IPS DF 4.7 (cell line): Measurements from ENCODE around the gene DCDC2.
"Not testable (repeated sequence)": the region's sequence is repeated elsewhere in the genome, so short reads cannot be mapped to it uniquely, and the experiment has no call there.

ENCODE experiments used
- DNase-seq: peaks from one replicate; pipeline ENCODE4 v3.0.0-alpha.2; 2013; ENCODE audit warnings: low spot score; ENCODE audit errors: extremely low read depth

The DCDC2 gene

DNA sequence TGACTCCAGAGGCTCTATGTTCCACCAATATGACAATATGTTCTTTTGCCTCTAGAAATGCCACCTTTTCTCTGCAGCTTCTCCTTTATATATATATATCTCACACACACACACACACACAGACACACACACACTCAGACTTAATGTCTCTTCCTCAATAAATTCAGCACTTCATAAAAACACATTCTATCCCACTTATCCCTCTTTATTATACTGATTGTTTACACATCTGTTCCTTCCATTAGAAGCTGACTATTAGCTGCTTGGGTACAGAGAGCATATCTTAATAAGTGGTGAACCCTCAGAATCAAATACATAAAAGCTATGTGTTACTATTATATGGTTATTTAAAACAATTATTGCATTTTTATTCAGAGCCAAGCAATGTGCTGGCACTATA, 208.6 kb downstream of the DCDC2 start:
- no peak for DNase-seq

DNA sequence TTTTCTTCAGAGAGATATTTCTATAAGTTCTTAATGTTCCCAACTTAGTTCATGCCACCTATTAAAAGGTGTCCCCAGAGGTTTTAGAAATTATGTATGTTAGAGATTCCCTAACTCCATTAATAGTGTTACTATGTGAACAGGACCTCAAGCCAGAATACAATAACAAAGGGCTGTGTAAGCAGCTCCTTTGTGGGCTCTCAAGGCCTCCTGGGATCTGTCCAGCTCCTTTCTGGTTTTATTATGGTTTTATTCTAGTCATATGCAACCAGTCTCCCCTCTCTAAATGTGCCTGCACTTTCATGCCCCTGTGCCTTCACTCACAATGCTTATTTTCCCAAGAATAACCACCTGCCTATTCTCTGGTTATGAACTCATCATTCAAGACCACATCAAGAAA, 209.2 kb downstream of the DCDC2 start:
- no peak for DNase-seq

DNA sequence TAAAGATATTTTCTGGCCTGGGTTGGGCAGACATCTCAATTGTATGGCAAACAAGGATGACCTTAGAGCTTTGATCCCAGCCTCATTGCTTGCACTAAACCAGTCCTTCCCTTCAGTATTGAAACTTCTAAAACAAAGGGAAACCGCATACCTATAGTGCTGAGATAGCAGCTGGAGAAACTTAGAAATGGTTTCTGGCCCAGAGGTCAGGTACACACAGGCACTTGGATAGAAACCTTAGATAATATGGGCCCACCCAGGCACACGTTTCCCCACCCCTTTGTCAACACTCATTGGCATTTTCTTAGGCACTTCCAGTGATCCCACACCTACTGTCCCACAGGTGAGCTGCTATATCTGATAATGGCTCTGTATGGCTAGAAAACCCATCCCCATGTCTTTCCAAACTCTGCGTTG, 209.7 kb downstream of the DCDC2 start:
- no peak for DNase-seq

DNA sequence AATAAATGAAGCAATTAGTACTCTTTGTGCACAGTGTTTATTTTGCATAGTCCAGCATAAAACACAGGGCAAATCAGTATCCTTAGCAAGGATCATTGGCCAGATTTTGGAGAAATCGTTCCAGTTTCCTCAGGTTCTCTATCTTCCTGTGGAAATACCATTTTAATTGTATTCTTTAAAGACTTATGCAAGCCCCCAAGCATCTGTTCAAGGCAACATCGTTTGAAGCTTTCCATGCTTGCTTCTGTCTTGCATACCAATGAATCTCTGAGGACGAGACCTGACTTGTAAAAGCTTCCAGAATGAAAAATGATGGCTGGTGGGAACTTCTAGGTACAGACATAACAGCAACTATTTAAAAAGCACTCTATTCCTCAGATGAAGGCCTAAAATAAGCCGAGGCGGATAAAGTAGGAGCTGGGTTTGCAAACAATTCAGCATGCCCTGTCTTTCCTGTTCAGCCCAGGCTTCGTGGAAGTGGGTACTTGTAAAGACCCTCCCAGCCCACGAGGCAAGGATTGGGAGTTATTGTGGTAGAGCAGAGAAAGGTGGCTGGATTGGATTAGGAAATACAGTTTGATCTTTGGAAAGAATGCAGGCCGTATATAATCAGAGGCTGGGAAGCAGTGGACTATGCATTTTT, 210.2 kb downstream of the DCDC2 start:
- no peak for DNase-seq

DNA sequence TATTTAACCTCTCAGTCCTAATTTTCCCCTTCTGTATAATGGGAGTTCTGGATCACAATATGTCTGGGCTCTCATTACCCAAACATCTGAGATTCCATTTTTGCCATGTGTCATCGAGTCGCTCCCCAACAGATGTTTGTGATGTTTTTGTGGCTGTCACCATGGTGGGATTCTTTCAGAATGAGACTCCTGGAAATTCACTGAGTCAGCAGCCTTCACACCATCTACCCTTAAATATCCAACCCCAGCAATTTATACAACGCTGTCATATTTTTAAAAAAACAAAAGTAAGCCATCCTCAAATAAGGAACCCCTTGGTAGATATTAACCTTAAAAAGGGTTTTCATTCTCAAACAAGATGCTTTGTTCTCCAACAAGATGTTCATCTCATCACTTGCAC, 211.0 kb downstream of the DCDC2 start:
- DNase-seq: no peak

DNA sequence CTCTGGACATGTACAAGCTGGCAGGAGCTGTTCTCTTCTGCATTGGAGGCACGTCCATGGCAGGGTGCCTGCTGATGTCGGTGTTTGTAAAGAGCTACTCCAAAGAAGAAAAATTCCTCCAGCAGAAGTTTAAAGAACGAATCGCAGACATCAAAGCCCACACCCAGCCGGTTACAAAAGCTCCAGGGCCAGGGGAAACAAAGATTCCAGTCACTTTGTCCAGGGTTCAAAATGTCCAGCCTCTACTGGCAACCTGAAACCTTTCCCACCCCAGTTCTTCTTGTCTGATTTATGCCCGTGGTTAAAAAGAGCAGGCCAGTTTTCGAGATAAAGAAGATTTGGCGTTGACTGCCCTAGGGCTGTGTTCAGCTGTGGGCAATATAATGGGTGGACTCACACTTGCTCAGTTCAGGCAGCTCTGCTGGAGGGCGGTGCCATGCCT, 212.1 kb downstream of the DCDC2 start:
- DNase-seq: no peak

DNA sequence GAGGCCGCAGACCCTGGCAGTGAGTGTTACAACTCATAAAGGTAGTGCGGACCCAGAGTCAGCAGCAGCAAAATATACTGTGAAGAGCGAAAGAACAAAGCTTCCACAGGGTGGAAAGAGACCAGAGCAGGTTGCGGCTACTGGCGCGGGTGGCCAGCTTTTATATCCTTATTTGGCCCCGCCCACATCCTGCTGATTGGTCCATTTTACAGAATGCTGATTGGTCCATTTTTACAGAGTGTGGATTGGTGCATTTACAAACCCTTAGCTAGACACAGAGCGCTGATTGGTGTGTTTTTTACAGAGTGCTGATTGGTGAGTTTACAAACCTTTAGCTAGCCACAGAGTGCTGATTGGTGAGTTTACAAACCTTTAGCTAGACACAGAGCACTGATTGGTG, 215.1 kb downstream of the DCDC2 start:
- DNase-seq: not testable (repeated sequence)

DNA sequence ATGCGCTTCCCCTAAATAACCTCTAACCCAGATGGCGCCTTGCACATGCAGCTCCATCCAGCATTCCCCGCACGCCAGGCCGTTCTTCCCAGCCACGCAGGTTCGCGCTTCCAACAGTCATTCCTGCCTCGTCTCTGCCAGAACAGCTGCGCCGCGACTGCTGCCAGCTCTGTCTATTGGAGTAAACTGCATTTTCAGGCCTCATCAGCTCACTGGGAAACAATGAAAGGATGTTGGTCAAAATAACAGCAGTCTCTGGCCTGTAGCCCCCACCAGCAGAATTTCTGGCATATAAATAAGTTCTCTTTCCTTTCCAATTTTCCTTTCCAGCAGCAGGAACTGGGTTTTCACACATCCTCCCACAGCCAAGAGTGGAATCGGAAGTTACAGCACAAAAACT, 217.3 kb downstream of the DCDC2 start:
- no peak for DNase-seq

DNA sequence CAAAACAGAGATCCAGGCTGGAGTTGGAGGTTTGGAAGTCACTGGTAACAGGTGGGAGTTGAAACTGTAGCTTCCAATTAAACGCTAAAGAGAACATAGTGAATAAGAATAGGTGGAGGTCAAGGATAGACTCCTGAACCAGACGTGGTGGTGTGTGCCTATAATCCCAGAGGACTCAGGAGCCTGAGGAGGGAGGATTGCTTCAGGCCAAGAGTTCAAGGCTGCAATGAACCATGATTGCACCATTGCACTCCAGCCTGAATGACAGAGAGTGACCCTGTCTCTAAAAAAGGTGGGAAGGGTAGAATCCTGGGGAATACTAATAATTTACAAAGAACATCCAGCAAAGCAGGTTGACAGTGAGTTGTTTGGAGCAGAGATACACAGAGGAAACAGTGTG, 218.2 kb downstream of the DCDC2 start:
- no peak for DNase-seq

DNA sequence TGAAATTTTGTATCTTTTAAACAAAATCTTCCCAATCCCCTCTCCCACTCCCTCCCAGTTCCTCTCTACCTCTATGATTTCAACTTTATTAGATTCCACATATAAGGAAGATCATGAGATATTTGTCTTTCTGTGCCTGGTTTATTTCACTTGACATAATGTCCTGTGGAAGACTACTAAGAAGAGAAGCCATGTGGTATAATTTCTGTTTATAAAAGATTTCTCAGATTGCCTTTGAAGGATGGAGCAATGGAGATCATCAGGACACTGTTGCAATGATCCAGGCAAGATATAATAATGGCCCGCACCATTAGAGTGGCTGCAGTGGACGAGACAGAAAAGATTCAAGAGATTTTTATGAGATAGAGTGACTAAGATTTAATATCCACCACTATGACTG, 218.8 kb downstream of the DCDC2 start:
- DNase-seq: no peak

DNA sequence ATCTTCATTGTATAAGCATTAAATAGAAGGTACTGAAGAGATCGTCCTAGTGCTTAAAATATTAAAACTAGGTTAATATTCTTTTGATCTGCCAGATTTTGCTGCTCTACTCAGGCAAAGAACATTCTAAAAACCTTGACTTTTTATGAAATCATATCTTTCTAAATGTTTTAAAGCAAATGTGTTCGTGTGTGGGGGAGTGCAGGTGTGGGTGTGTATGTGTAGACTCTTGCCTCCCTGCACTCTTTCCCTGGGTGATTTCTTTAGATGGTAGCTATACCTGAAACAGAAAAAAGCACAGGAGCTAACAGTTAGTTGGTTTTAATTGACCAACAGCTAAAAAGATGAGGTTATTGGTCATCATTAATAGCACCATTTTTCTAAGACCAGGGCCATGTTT, 226.1 kb downstream of the DCDC2 start:
- DNase-seq: no peak

DNA sequence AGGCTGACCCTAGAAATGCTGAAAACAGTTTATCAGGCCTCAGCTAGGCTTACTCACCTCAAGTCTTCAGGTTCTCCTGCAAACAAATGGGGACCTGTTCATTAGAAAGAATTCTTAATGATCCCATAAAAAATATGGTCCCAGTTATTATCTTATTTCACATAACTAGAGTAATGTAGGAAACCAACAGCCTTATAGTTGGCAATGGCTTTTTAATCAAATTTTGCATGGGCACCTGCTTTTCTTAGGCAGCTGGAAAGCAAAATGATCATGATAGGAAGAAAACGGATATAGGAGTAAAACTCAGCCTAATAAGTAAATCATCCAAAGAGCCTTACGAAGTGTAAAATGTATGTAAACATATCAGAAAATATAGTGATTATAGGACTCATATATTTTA, 230.5 kb downstream of the DCDC2 start:
- DNase-seq: no peak

DNA sequence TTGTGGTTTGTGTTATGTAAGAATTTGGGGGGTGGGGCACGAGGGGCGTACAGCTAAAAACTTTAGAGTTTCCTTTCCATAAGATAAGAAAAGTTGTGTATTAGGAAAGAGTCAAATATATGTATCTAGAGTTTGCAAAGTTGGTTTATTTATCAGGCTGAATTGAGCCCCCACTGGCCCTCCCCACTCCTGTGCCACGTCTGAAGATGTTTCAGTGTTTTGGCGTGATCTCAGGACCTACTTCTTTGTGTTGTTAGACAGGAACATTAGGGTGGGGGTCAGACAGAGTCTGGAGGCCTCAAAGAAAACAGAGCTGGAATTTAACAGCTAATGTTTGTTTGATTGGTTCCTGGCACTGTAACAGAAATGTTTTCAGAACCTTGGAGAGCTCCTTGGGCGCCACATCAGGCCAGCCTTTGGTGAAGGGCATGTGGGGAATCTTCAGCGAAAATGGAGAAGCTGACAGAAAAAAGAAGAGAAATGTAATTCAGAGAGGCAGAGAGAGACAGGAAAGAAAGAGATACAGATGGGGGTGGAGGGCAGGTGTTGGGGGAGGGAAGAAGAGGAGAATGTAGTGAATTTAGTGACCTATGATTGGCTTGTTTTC, 231.2 kb downstream of the DCDC2 start:
- peak; percentile 60 for DNase-seq

DNA sequence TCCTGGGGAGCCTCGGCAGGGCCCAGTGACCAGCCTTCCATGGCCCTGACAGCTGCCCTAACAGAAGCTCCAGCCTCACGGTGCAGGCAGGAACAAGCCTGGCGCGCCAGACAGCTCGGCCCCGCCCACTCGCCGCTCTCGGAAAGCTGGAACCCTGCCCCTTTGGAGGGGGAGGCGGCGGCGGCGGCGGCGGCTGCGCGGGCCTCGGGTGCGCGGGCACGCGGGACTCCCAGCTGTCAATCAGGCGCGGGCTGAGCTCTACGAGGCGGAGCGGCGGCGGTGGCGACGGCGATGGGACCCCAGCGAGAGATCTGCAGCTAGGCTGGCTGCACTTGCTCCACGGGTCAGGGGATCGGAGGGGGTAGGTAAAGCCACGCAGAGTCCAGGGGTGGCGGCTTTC, 231.9 kb downstream of the DCDC2 start, which contains the start of gene NRSN1:
TSS of gene NRSN1 (plus strand) at position 236 of the 400 bp plus-strand sequence. CDS start 8,113 bp downstream, outside the sequence.
- no peak for DNase-seq

DNA sequence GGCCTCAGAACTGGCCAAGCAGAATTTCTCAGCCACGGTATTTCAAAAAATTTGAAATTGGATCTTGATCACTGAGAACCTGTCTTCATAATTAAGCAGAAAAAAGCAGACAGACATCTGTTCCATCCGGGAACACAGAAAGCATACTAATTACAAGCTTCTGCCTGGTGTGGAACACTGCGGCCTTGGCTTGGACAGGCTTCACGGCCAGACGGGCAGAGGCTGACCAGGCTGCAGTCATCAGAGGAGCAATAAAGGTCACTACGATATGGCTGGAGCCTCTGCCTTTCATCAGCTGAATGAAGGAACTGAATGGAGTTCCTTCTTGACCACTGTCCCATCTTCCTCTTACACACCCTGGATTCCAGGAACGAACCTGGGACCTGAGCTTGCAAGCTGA, 235.7 kb downstream of the DCDC2 start:
- no peak for DNase-seq
